Measurements from ENCODE around the gene PSMB10. TPM values are rescaled to one million over a fixed set of nuclear protein-coding genes. Genes with fewer than 3 reads are reported as not detected.
A peak's percentile ranks its signal among the peaks of the same experiment; 100 is the strongest.

PSMB10 gene
- total and polyA plus RNA-seq, 2 of the 8 experiments (the other 6 are each of a cell fraction or from before 2014, with no cell fraction given): 32.1 to 61.9 TPM

DNA sequence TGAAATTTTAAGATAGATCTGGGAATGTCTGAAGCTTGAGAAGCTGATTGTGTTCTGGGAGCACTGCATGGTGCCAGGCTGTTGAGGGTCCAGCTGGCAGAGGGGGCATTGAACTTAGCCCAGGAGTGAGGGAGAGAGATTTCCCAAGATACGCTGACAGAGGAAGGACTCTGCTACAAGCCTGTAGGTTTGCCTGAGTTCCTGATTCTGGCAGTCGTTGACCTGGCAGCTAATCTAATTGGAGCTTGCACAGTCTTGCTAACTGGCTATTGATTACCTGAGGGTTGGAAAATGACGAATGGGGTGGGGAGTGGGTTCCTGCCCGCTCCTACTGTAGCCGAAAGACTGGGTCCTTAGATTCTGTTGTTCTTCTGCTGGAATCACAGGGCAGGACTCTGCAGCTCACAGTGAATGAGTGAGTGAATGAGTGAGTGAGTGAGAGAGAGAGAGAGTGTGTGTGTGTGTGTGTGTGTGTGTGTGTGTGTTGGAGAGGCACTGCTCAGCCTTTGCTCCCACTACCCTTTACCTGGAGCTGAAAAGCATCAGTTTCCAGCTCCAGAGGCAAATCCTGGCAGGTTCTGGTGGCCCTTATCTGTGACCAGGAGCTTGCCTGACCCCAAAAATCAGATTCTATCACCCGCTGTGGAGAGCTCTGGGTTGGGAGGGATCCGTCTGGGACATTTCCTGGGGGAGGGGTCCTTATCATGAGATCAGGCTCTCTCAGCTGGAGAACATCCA is 21.7 kb downstream of the PSMB10 start:
- ChIA-PET POLR2A (ENCODE audit: partially characterized antibody) (interaction anchor here (0.9 to 2.0 kb wide), 9 partner anchors 10 to 143 kb away, joined by 3 to 9 read pairs (median 3); partner anchors contain the start of genes PSKH1 and PSMB10), CTCF (ENCODE audit: partially characterized antibody) (interaction anchor here (0.7 to 4.1 kb wide), 14 partner anchors 11 to 401 kb away, joined by 3 to 39 read pairs (median 4); partner anchors contain the start of genes LCAT and NRN1L)
- Histone ChIP-seq H3K23ac (ENCODE audit: insufficient read length) (no peak overlapping the region), H3K9me3 (ENCODE audit: insufficient read depth in 2 of 2, low read depth in 1 of 2, low read length in 1 of 2) (no peaks in the 10 kb centered on the region), H2BK15ac (ENCODE audit: low read length) (no peak overlapping the region), H4K5ac (ENCODE audit: insufficient read length, low read depth, low read length) (no peak overlapping the region), H4K8ac (ENCODE audit: extremely low read depth, insufficient read depth, low read length) (no peak overlapping the region), H3K4me2 (ENCODE audit: insufficient read depth in 1 of 2, low read depth in 2 of 2, low read length in 2 of 2) (0 out of 4 replicates have a peak overlapping the region, but pooled peaks have one; percentile 6 to 12), H2BK20ac (ENCODE audit: low read length) (no peak overlapping the region), H3K4ac (replicated peaks; ENCODE audit: insufficient read length, low read depth, low read length) (no peak overlapping the region), H2AFZ (ENCODE audit: low read length) (no peak overlapping the region), H3K56ac (replicated peaks; ENCODE audit: insufficient read length, low read depth, low read length) (no peak overlapping the region), H3K79me2 (ENCODE audit: control insufficient read depth in 1 of 2, insufficient read depth in 2 of 2, low read length in 2 of 2) (no peaks in the 10 kb centered on the region; a peak in 1 of 4 replicates), H3K27me3 (replicated peaks in 1 of 4; ENCODE audit: control insufficient read depth in 3 of 4, extremely low read depth in 1 of 4, insufficient read depth in 3 of 4, low read length in 3 of 4) (no peaks in the 10 kb centered on the region), H2BK120ac (replicated peaks; ENCODE audit: low read depth, low read length) (no peak overlapping the region), H3K27ac (ENCODE audit: low read depth, low read length) (peak overlapping the region; percentile 22; the same call in 1 of the 2 replicates), H3K23me2 (ENCODE audit: low read depth, low read length) (no peaks in the 10 kb centered on the region), H3K79me1 (ENCODE audit: low read depth, low read length) (peaks cover 10% of the 10 kb centered on the region), H4K20me1 (replicated peaks in 1 of 2; ENCODE audit: control insufficient read depth in 1 of 2, insufficient read depth in 2 of 2, low read length in 2 of 2) (peaks cover 2 to 5% of the 10 kb centered on the region in 2 experiments), H3K4me3 (ENCODE audit: extremely low read depth in 1 of 4, insufficient read depth in 2 of 4, low read depth in 3 of 4, low read length in 4 of 4) (no peak overlapping the region), H3K4me1 (replicated peaks in 1 of 4; ENCODE audit: control insufficient read depth in 3 of 4, insufficient read depth in 4 of 4, low read length in 3 of 4) (peaks cover 0 to 10% (median 4%) of the 10 kb centered on the region in 4 experiments; a peak in 6 of 7 replicates), H3K9ac (replicated peaks in 1 of 4; ENCODE audit: extremely low read depth in 1 of 4, low read depth in 3 of 4, low read length in 3 of 4) (peak overlapping the region in 1 of 4 experiments; percentile 56; a peak in 2 of 7 replicates), H2AK5ac (ENCODE audit: low read depth, low read length) (no peak overlapping the region), H2BK12ac (ENCODE audit: low read depth, low read length) (no peak overlapping the region), H3K18ac (ENCODE audit: extremely low read depth, low read length) (peak overlapping the region; percentile 24; the same call in 1 of the 2 replicates), H3K14ac (ENCODE audit: insufficient read length) (no peak overlapping the region), H3K36me3 (ENCODE audit: control insufficient read depth in 2 of 4, insufficient read depth in 4 of 4, low read length in 3 of 4) (peaks cover 0 to under 1% (median 0%) of the 10 kb centered on the region in 4 experiments; a peak in 2 of 8 replicates), H4K91ac (replicated peaks; ENCODE audit: insufficient read length, low read length) (no peak overlapping the region), H2BK5ac (ENCODE audit: low read depth, low read length) (no peak overlapping the region; the same call in 1 of the 2 replicates)
- no peak for DNase-seq (ENCODE audit: low read depth in 1 of 2, low spot score in 2 of 2)
- WGBS, 2 experiments (ENCODE audit: extremely low coverage in 1 of 2, insufficient coverage in 1 of 2, insufficient read length in 1 of 2, insufficient replicate concordance in 2 of 2, low coverage in 1 of 2, low lambda C conversion rate in 2 of 2, missing lambda C conversion rate in 1 of 2): 78% methylated on average over 7 of the region's 7 CpGs; no CpG with 5 or more reads in 1 of the 2 experiments
- TF ChIP-seq TAF7 (optimal IDR thresholded peaks at IDR 0.05; ENCODE audit: borderline replicate concordance, low read depth, low read length) (no peak), KDM4A (IDR thresholded peaks at IDR 0.05; ENCODE audit: low read depth, low read length, severe bottlenecking) (no peak)
- no peak for FAIRE-seq

Measured in H1 (cell line).